HCEC 1CT (cell line): ENCODE measurements around the gene ETV7.
"Not testable (repeated sequence)": the region's sequence is repeated elsewhere in the genome, so short reads cannot be mapped to it uniquely, and the experiment has no call there.

Source experiments
- DNase-seq: peaks from one replicate; pipeline ENCODE4 v3.0.0-alpha.2; 2017

The ETV7 gene

GRCh38 chr6:36362551-36363370 is 24.7 kb downstream of the ETV7 start:
- DNase-seq, result no peak

- DNase-seq, result no peak
These were observed 26.4 kb downstream of the ETV7 start for GRCh38 chr6:36361071-36361470.

GRCh38 chr6:36360241-36361054 is 27.0 kb downstream of the ETV7 start:
- peak; percentile 60 for DNase-seq

- DNase-seq, result no peak
These were observed 29.1 kb downstream of the ETV7 start for GRCh38 chr6:36358226-36358915.

GRCh38 chr6:36357872-36358225 is 29.6 kb downstream of the ETV7 start:
- DNase-seq, result no peak

GRCh38 chr6:36355819-36356218 is 31.6 kb downstream of the ETV7 start:
- DNase-seq, result no peak

GRCh38 chr6:36353411-36353915 is 34.0 kb downstream of the ETV7 start:
- DNase-seq, result no peak

GRCh38 chr6:36352477-36353157 is 34.9 kb downstream of the ETV7 start:
- DNase-seq, result no peak

- DNase-seq, result no peak
These were observed 36.5 kb downstream of the ETV7 start for GRCh38 chr6:36350681-36351571.

GRCh38 chr6:36350082-36350481 is 37.4 kb downstream of the ETV7 start:
- no peak for DNase-seq

GRCh38 chr6:36349240-36349639 is 38.2 kb downstream of the ETV7 start:
- no peak for DNase-seq

- DNase-seq, result no peak
These were observed 39.8 kb downstream of the ETV7 start for GRCh38 chr6:36347621-36348020.

- no peak for DNase-seq
These were observed 40.8 kb downstream of the ETV7 start for GRCh38 chr6:36346486-36347273.

GRCh38 chr6:36345681-36346466 is 41.6 kb downstream of the ETV7 start:
- DNase-seq, result no peak

GRCh38 chr6:36343109-36343680 is 44.3 kb downstream of the ETV7 start:
- DNase-seq, result no peak

- peak; percentile 39 for DNase-seq
These were observed 46.6 kb downstream of the ETV7 start for GRCh38 chr6:36340618-36341454.

GRCh38 chr6:36340306-36340617 is 47.2 kb downstream of the ETV7 start:
- no peak for DNase-seq

GRCh38 chr6:36339146-36339545 is 48.3 kb downstream of the ETV7 start:
- DNase-seq, result no peak

- not testable (repeated sequence) for DNase-seq
These were observed 49.2 kb downstream of the ETV7 start for GRCh38 chr6:36338223-36338622.
